OCI-LY1 (cell line): ENCODE data around the gene RAET1G.

Experiments
- EZH2 ChIP-seq: fragments of 200-600 bp; sonication (generic), shearing (Covaris generic); IDR thresholded peaks from 2 replicates; pipeline ENCODE4 v1.8.0; 2017; ENCODE audit warnings: borderline replicate concordance, mixed run types, mild to moderate bottlenecking, antibody characterized with exemption, low read length, moderate library complexity, mixed read lengths
- TF ChIP-seq, protein P1 (sequence below): fragments of 200-600 bp; sonication (generic), shearing (Covaris generic); IDR thresholded peaks from 2 replicates; pipeline ENCODE4 v1.5.1; 2017; ENCODE audit warnings: mild to moderate bottlenecking, antibody characterized with exemption, low read length, moderate library complexity, mixed read lengths

DNA sequence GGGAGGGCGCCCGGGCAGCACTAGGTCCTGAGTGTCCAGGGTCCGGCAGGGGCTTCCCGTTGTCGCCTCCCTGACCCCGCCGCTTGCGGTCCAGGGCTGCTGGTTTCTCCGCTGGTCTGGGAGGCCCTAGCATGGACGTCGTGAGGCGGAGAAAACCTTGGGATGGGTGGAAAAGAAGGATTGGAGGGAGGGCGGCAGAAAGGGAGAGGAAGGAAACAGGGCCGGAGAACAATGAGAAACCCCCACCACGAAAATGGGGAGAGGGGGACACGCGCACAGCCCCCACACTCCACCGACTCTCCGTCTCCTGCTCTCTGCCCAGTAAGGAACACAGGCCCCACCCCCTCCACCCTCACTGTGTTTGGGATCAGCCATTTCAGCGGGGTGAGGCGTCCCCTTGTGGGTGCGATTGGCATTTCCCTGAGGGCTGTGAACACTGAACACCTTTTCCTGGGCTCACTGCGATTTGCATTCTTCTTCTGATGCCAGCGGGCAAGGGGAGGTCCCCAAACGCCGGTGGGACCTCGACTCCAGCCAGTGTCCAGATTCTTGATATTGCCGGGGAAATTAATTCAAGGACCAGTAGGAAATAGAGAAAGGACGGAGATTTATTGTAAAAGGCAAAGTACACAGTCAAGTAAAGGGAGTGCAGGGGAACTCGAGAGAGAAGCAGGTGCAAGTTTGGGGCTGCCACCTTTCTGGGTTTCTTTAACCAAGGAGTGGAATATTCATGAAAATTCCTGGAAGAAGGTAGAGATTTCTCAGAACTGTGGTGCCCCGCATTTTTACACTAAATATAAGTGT lies 3.3 kb upstream of the RAET1G start:
- TF ChIP-seq, protein P1, sequence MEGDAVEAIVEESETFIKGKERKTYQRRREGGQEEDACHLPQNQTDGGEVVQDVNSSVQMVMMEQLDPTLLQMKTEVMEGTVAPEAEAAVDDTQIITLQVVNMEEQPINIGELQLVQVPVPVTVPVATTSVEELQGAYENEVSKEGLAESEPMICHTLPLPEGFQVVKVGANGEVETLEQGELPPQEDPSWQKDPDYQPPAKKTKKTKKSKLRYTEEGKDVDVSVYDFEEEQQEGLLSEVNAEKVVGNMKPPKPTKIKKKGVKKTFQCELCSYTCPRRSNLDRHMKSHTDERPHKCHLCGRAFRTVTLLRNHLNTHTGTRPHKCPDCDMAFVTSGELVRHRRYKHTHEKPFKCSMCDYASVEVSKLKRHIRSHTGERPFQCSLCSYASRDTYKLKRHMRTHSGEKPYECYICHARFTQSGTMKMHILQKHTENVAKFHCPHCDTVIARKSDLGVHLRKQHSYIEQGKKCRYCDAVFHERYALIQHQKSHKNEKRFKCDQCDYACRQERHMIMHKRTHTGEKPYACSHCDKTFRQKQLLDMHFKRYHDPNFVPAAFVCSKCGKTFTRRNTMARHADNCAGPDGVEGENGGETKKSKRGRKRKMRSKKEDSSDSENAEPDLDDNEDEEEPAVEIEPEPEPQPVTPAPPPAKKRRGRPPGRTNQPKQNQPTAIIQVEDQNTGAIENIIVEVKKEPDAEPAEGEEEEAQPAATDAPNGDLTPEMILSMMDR: peak; percentile 67
- no peak for TF ChIP-seq EZH2
